Right lung (tissue), 5 donors: Measurements from ENCODE around the gene FHIT. TPM values are rescaled to one million over a fixed set of nuclear protein-coding genes. Genes with fewer than 3 reads are reported as not detected.

Experiments
- DNase-seq, 2 donors: peaks; one replicate each; pipeline ENCODE4 v3.0.0-alpha.2; 2013
- polyA plus RNA-seq, 5 donors: library from polyadenylated mRNA; unstranded; fragments of 120-200 nt; gene quantifications; one replicate each; pipeline versions ENCODE4 v1.2.1 to v1.2.3, GENCODE V29; 2013; ENCODE audit warnings: inconsistent platforms in 1 of 5, low replicate concordance in 1 of 5; ENCODE audit not compliant: insufficient read length in 5 of 5, insufficient read depth in 1 of 5

FHIT gene
- polyA plus RNA-seq, 5 donors = 9.1 to 17.8 (median 10.6) TPM

- no peak for DNase-seq
Measured at GRCh38 chr3:60767536-60767935, 483.7 kb downstream of the FHIT start.

GRCh38 chr3:60765776-60766175, 485.5 kb downstream of the FHIT start:
- no peak for DNase-seq

GRCh38 chr3:60764870-60765269, 486.4 kb downstream of the FHIT start:
- DNase-seq = no peak

GRCh38 chr3:60760145-60760544, 491.1 kb downstream of the FHIT start:
- no peak for DNase-seq

- no peak for DNase-seq
Measured at GRCh38 chr3:60759439-60759838, 491.8 kb downstream of the FHIT start.

GRCh38 chr3:60758831-60759230, 492.4 kb downstream of the FHIT start:
- DNase-seq = no peak

GRCh38 chr3:60758171-60758570, 493.1 kb downstream of the FHIT start:
- no peak for DNase-seq

GRCh38 chr3:60757724-60758123, 493.5 kb downstream of the FHIT start:
- DNase-seq = no peak

- no peak for DNase-seq
Measured at GRCh38 chr3:60756241-60757030, 494.8 kb downstream of the FHIT start.

- DNase-seq = no peak
Measured at GRCh38 chr3:60755094-60755493, 496.2 kb downstream of the FHIT start.

- DNase-seq = no peak
Measured at GRCh38 chr3:60754617-60755016, 496.6 kb downstream of the FHIT start.

- DNase-seq = no peak
Measured at GRCh38 chr3:60752809-60753208, 498.4 kb downstream of the FHIT start.

GRCh38 chr3:60746695-60747416, 504.4 kb downstream of the FHIT start:
- DNase-seq = no peak

GRCh38 chr3:60746043-60746638, 505.1 kb downstream of the FHIT start:
- no peak for DNase-seq

GRCh38 chr3:60743631-60744164, 507.6 kb downstream of the FHIT start:
- DNase-seq = peak in 1 of 2 donors; percentile 12

- peak in 1 of 2 donors; percentile 11 for DNase-seq
Measured at GRCh38 chr3:60742606-60743145, 508.6 kb downstream of the FHIT start.

GRCh38 chr3:60737633-60738399, 513.4 kb downstream of the FHIT start:
- no peak for DNase-seq

GRCh38 chr3:60730371-60730770, 520.9 kb downstream of the FHIT start:
- DNase-seq = no peak

- DNase-seq = no peak
Measured at GRCh38 chr3:60729056-60729455, 522.2 kb downstream of the FHIT start.

GRCh38 chr3:60728006-60728405, 523.2 kb downstream of the FHIT start:
- DNase-seq = no peak

GRCh38 chr3:60720736-60721135, 530.5 kb downstream of the FHIT start:
- DNase-seq = no peak
